Middle frontal gyrus (tissue), 1 donor: ENCODE results near the gene TNFRSF14.

ENCODE experiments used
- DNase-seq: peaks from one replicate; pipeline ENCODE4 v3.0.0-alpha.2; 2015; ENCODE audit warnings: low spot score; ENCODE audit errors: extremely low spot score

Gene TNFRSF14

DNA sequence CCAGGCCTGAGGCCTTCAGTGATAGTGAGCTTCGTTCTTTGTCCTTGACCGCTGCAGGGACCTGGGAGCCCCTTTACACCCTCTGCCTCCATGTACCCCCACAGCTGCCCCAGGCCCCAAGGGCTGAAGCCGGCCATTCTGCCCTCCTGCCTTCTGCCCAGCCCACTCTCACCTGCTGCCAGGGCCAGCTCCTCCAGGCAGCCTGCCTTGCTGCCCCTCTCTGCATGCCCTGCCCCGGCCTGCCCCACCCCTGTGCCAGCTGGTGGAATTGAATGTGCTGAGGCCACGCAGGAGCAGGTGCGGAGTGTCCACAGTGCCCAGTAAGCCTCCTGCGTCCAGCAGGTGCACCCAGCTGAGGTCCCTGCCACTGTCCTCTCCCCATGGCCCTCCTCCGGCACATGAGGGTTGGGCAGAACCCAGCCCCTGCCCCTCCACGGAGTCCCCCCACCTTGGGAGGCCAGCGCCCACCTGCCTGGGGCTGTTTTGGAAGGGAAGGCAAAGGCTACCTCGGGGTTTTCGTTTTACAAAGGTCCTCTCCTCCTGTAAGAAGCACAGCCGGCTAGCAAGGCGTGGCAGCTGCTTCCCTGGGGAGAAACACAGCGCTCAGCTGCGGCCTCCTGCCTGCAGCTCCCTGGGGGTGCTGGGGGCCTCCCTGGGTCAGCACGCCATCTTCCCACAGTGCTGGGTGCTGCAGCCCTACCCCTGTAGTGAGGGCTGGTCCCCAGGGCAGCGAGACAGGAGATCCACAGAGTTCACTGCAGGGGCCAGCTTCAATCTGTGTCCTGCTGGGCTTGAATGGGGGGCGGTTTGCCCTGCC is 55.7 kb downstream of the TNFRSF14 start:
- no peak for DNase-seq

DNA sequence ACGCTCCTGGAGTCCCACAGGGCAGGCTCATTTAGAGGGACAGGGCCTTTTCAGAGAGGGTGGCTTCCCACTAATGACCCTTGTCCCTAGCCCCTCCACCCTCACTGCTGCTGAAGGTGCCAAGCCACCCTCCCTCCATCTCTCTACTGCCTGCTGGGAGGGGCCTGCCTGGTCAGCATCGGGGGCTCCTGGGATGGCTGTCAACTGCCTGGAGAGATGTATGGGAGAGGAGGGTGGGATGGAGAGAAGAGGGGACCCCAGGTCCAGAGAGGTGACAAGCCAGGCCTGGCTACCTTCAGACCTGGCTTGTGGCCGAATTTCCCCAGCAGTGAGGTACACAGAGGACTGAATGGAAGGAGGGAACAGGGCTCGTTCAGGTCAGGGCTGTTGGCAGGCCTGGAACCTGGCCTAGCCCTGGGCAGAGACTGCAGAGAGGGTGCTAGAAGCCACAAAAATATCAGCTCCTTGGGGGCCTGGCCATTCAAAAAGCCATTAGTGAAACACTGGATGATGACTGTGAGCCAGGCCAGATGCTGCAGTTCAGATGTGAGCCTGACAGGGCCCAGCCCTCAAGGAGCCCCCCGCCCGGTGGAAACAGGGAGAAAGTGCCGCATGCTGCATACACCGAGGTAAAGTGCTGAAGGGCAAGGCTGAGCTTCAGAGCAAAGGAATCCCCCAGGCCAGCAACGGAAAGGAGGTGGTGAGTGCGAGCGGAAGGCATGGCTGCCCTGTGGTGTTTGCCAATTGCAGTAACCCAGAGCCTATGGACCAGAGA is 56.6 kb downstream of the TNFRSF14 start:
- DNase-seq: no peak
